Measurements from ENCODE around the gene AKAP8L. TPM values are rescaled to one million over a fixed set of nuclear protein-coding genes. Genes with fewer than 3 reads are reported as not detected.

AKAP8L gene
- total and polyA plus RNA-seq, 11 donors: 43.3 to 72.2 (median 60.1) TPM

GRCh38 chr19:15464394-15465385, 45.9 kb upstream of the AKAP8L start, which contains the start of gene RASAL3:
TSS of gene RASAL3 (minus strand) at chr19:15464544. CDS start at chr19:15464358, 186 bp downstream.
- peaks cover 0 to 46% (median 13%) of the 10 kb centered on the region in 9 donors for H3K27me3 ChIP-seq
- H3K4me1 ChIP-seq: peaks cover 0 to 43% (median 1%) of the 10 kb centered on the region in 12 donors
- 34 to 43% (median 38%) methylated on average over 16 to 17 of the region's 17 CpGs for WGBS, 4 donors
- TF ChIP-seq POLR2A (IDR thresholded peaks at IDR 0.05) (no peak), CTCF (IDR thresholded peaks at IDR 0.05) (no peak)
- peak within 1 kb of the TSS in 6 of 12 donors; percentile 39 to 92 (median 55) for H3K27ac ChIP-seq
- ATAC-seq: peak in 3 of 4 donors; percentile 28 to 75 (median 53)
- no peaks in the 10 kb centered on the region for H3K36me3 ChIP-seq
- DNase-seq: peak in 1 of 5 donors; percentile 45
- intact Hi-C loops (cut with DNase I): loop anchor here in 1 of 10 donors (5.0 kb wide), 1 partner anchor 83 kb away; no protein-coding TSS in a partner anchor
- no peaks in the 10 kb centered on the region for H3K9me3 ChIP-seq
- H3K4me3 ChIP-seq: peak within 1 kb of the TSS in 10 of 12 donors; percentile 24 to 72 (median 40)

- intact Hi-C loops (cut with DNase I): loop anchor here in 1 of 10 donors (5.0 kb wide), 1 partner anchor 83 kb away; no protein-coding TSS in a partner anchor
- peak overlapping the region in 6 of 12 donors; percentile 39 to 92 (median 55) for H3K27ac ChIP-seq
- WGBS, 4 donors: 30 to 49% (median 33%) methylated on average over 4 to 25 of the region's 25 CpGs
- no peaks in the 10 kb centered on the region for H3K36me3 ChIP-seq
- peak in 2 of 4 donors; percentile 54 to 64 for ATAC-seq
- peaks cover 0 to 39% (median 6%) of the 10 kb centered on the region in 9 donors for H3K27me3 ChIP-seq
- H3K4me1 ChIP-seq: peaks cover 0 to 36% (median 0%) of the 10 kb centered on the region in 12 donors
- TF ChIP-seq CTCF (IDR thresholded peaks at IDR 0.05) (no peak), POLR2A (IDR thresholded peaks at IDR 0.05) (no peak)
- DNase-seq: peak in 2 of 5 donors; percentile 23 to 43
- peak overlapping the region in 10 of 12 donors; percentile 24 to 72 (median 40) for H3K4me3 ChIP-seq
- H3K9me3 ChIP-seq: no peaks in the 10 kb centered on the region
These were observed 45.1 kb upstream of the AKAP8L start for GRCh38 chr19:15463861-15464371.

GRCh38 chr19:15461694-15462093, 42.9 kb upstream of the AKAP8L start:
- H3K4me3 ChIP-seq: no peak overlapping the region
- ATAC-seq (no peak), DNase-seq (no peak)
- H3K27me3 ChIP-seq: peaks cover 5 to 40% (median 18%) of the 10 kb centered on the region in 9 donors
- H3K4me1 ChIP-seq: peaks cover 0 to 25% (median 3%) of the 10 kb centered on the region in 12 donors
- H3K9me3 ChIP-seq: no peaks in the 10 kb centered on the region
- WGBS, 4 donors: 80 to 94% (median 86%) methylated on average over 2 of the region's 2 CpGs
- TF ChIP-seq POLR2A (IDR thresholded peaks at IDR 0.05): no peak
- no peak for TF ChIP-seq CTCF (IDR thresholded peaks at IDR 0.05)
- intact Hi-C loops (cut with DNase I): loop anchor here in 1 of 10 donors (5.0 kb wide), 1 partner anchor 86 kb away; no protein-coding TSS in a partner anchor
- H3K36me3 ChIP-seq: peaks cover 0 to 6% (median 0%) of the 10 kb centered on the region in 9 donors
- no peak overlapping the region for H3K27ac ChIP-seq

Data from heart left ventricle (tissue), 16 donors.